K562 (cell line): ENCODE results near the gene PCDH1. TPM values are rescaled to one million over a fixed set of nuclear protein-coding genes. Genes with fewer than 3 reads are reported as not detected.

ENCODE experiments used
- AFF1 ChIP-seq, 2 experiments: fragments of 450-650 bp; IDR thresholded peaks; 2 replicates each; pipeline ENCODE4 v1.6.1; 2018; ENCODE audit warnings: mild to moderate bottlenecking in 2 of 2, low read depth in 1 of 2; ENCODE audit not compliant: partially characterized antibody in 2 of 2
- ASH1L ChIP-seq: fragments of 450-650 bp; IDR thresholded peaks from 2 replicates; pipeline ENCODE4 v1.6.1; 2018; ENCODE audit warnings: borderline replicate concordance, mild to moderate bottlenecking, low read depth; ENCODE audit not compliant: partially characterized antibody
- BACH1 ChIP-seq: fragments of 200-800 bp; sonication (Bioruptor generic); IDR thresholded peaks from 2 replicates; pipeline ENCODE4 v1.6.1; 2016; ENCODE audit warnings: missing genetic modification characterization, missing compliant biosample characterization
- BCL6 ChIP-seq: fragments of 250-450 bp; sonication (Bioruptor Pico); IDR thresholded peaks from 2 replicates; pipeline ENCODE4 v1.4.0; 2020
- CEBPB ChIP-seq: fragments of 450-650 bp; IDR thresholded peaks from 2 replicates; pipeline ENCODE4 v1.6.1; 2016; ENCODE audit warnings: missing genetic modification characterization, missing compliant biosample characterization
- EZH2 ChIP-seq: IDR thresholded peaks from 2 replicates; pipeline ENCODE4 v1.6.1; 2012; ENCODE audit warnings: low read depth, mild to moderate bottlenecking, inconsistent platforms, low read length, borderline replicate concordance
- FOXJ3 ChIP-seq: sonication (generic); formaldehyde crosslinking; IDR thresholded peaks from 2 replicates; pipeline ENCODE4 v1.4.0; 2020; ENCODE audit warnings: mild to moderate bottlenecking, missing genetic modification reagents
- GABPB1 ChIP-seq: sonication (generic); formaldehyde crosslinking; IDR thresholded peaks from 2 replicates; pipeline ENCODE4 v1.8.0; 2022; ENCODE audit warnings: mild to moderate bottlenecking, missing genetic modification reagents
- ILK ChIP-seq: fragments of 450-650 bp; IDR thresholded peaks from 2 replicates; pipeline ENCODE4 v1.6.1; 2016; ENCODE audit warnings: missing genetic modification characterization, low read depth, mild to moderate bottlenecking, missing compliant biosample characterization, moderate library complexity, borderline replicate concordance
- IRF2 ChIP-seq: sonication (generic); formaldehyde crosslinking; IDR thresholded peaks from 2 replicates; pipeline ENCODE4 v1.8.1; 2022; ENCODE audit warnings: mild to moderate bottlenecking, missing genetic modification reagents
- RBM17 ChIP-seq: fragments of 200-400 bp; formaldehyde crosslinking; IDR thresholded peaks from 2 replicates; pipeline ENCODE4 v1.6.1; 2017; ENCODE audit warnings: low read depth, mild to moderate bottlenecking, low read length, borderline replicate concordance
- SIRT6 ChIP-seq: IDR thresholded peaks from one replicate; pipeline ENCODE4 v1.6.1; 2012; ENCODE audit warnings: low read depth, mild to moderate bottlenecking, control low read depth, inconsistent platforms, low read length, moderate library complexity
- SMARCB1 ChIP-seq: IDR thresholded peaks from 2 replicates; pipeline ENCODE4 v1.6.1; 2011; ENCODE audit warnings: improper control_type of control experiment, low read depth; ENCODE audit not compliant: insufficient read length
- TEAD4 ChIP-seq, 2 experiments: sonication (generic) in 1 of 2; formaldehyde crosslinking in 1 of 2; IDR thresholded peaks; 2 replicates each; pipeline versions ENCODE4 v1.6.1 to v1.8.0; 2012 to 2022; ENCODE audit warnings: borderline replicate concordance in 1 of 2, inconsistent platforms in 1 of 2, low read length in 1 of 2, mild to moderate bottlenecking in 1 of 2, missing genetic modification reagents in 1 of 2
- U2AF1 ChIP-seq: fragments of 200-400 bp; formaldehyde crosslinking; optimal IDR thresholded peaks from 2 replicates; pipeline ENCODE3; 2017; ENCODE audit warnings: mild to moderate bottlenecking, low read depth, low read length, moderate library complexity
- ZBTB5 ChIP-seq: fragments of 450-650 bp; IDR thresholded peaks from 2 replicates; pipeline ENCODE4 v1.6.1; 2017; ENCODE audit warnings: antibody characterized with exemption
- ZFP36 ChIP-seq: fragments of 150-350 bp; IDR thresholded peaks from 2 replicates; pipeline ENCODE4 v1.6.1; 2018; ENCODE audit warnings: low read length, low read depth; ENCODE audit not compliant: partially characterized antibody
- ZNF253 ChIP-seq: fragments of 250-450 bp; sonication (Bioruptor Pico); conservative IDR thresholded peaks from 2 replicates; pipeline ENCODE4 v1.6.1; 2021; ENCODE audit warnings: mild to moderate bottlenecking
- ZNF41 ChIP-seq: fragments of 250-450 bp; sonication (Bioruptor Pico); conservative IDR thresholded peaks from 2 replicates; pipeline ENCODE4 v1.4.0; 2020; ENCODE audit warnings: mild to moderate bottlenecking
- ZZZ3 ChIP-seq: fragments of 450-650 bp; IDR thresholded peaks from 2 replicates; pipeline ENCODE4 v1.6.1; 2016; ENCODE audit warnings: antibody characterized with exemption, mild to moderate bottlenecking, moderate library complexity
- polyA plus RNA-seq, 8 experiments: library from polyadenylated mRNA; depleted of rRNA in 4 of 8; stranded (reverse) in 5 of 8; unstranded in 3 of 8; fragments of >200 nt; fragmentation: Nextera tagmentation in 2 of 8; fragmentation: Illumina TruSeq in 1 of 8; extraction: Ambion mirVana in 2 of 8; extraction: Trizol in 1 of 8; gene quantifications; 2 replicates each; pipeline versions ENCODE4 v1.2.1 to v1.2.3, GENCODE V29; 2011 to 2014; ENCODE audit warnings: inconsistent platforms in 1 of 8, missing spikeins in 1 of 8
- total RNA-seq, 7 experiments: library from RNA; depleted of rRNA in 6 of 7; stranded (reverse); fragments of >200 nt in 6 of 7; fragmentation: Illumina TruSeq in 2 of 7; extraction: Trizol in 2 of 7; gene quantifications; 2 replicates each; pipeline versions ENCODE4 v1.2.1 to v1.2.3, GENCODE V29; 2011 to 2021; ENCODE audit warnings: low replicate concordance in 1 of 7
- TF ChIP-seq, protein P1 (sequence below): fragments of 250-450 bp; sonication (Bioruptor Pico); IDR thresholded peaks from 2 replicates; pipeline ENCODE4 v1.5.1; 2021; ENCODE audit warnings: mild to moderate bottlenecking

PCDH1 gene
- total and polyA plus RNA-seq, 9 of the 15 experiments (the other 6 are each of a cell fraction or from before 2014, with no cell fraction given): 0.11 to 3.6 (median 1.9) TPM; not detected in 1

DNA sequence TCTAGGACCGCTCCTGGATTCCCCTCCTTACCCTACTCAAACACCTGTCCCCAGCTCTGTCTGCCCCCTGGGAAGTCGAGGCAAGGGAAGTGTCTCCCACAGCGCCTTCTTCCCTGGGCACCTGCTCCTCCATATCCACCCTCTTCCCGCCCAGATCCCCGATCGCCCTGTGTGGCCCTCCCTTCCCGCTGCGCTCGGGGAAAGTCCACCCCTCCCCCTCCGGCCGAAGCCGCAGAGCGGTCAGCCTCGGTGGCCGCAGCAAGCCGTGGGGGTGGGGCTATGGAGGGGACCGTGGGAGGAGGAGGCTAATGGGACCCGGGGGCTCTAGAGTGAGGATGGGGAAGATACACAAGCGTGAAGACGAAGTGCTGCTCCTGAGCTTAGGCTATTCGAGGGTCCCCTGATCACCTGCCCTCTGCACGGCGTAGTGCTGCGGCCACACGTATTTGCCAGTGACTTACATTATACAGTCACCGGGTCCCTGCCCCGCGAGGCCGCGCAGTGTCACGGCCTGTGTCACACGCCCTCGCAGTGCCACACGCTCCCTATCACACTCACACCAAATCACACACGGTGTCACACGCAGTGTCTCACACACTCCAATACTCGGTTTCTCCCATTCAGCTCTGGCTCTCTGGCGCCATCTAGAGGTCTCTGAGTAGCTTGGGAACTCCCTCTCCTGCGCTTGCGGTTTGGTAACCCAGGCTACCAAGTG, 658 bp upstream of the PCDH1 start (continued):
- TF ChIP-seq FOXJ3 (no peak), U2AF1 (no peak), ZNF41 (CRISPR knock-in tag) (no peak), SMARCB1 (no peak), BCL6 (CRISPR knock-in tag) (no peak), ASH1L (no peak), ZZZ3 (no peak), ZNF253 (CRISPR knock-in tag) (no peak), EZH2 (no peak), ZFP36 (no peak), AFF1 (IDR thresholded peaks at IDR 0.05; ENCODE audit: low read depth in 1 of 2, partially characterized antibody in 2 of 2) (no peak), BACH1 (tag) (no peak), GABPB1 (CRISPR knock-in tag) (no peak), SIRT6 (no peak), RBM17 (no peak), CEBPB (tag) (no peak), TEAD4 (IDR thresholded peaks at IDR 0.05; ENCODE audit: low read length) (peak; percentile 64), TEAD4 (CRISPR knock-in tag; IDR thresholded peaks at IDR 0.05; ENCODE audit: borderline replicate concordance) (no peak), ZBTB5 (no peak), IRF2 (CRISPR knock-in tag) (no peak), ILK (no peak)
- TF ChIP-seq, protein P1, sequence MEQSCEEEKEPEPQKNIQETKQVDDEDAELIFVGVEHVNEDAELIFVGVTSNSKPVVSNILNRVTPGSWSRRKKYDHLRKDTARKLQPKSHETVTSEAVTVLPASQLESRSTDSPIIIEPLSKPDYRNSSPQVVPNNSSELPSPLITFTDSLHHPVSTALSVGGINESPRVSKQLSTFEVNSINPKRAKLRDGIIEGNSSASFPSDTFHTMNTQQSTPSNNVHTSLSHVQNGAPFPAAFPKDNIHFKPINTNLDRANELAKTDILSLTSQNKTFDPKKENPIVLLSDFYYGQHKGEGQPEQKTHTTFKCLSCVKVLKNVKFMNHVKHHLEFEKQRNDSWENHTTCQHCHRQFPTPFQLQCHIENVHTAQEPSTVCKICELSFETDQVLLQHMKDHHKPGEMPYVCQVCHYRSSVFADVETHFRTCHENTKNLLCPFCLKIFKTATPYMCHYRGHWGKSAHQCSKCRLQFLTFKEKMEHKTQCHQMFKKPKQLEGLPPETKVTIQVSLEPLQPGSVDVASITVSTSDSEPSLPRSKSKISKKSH: no peak
